ENCODE data around the gene KCTD19.

The KCTD19 gene

DNA sequence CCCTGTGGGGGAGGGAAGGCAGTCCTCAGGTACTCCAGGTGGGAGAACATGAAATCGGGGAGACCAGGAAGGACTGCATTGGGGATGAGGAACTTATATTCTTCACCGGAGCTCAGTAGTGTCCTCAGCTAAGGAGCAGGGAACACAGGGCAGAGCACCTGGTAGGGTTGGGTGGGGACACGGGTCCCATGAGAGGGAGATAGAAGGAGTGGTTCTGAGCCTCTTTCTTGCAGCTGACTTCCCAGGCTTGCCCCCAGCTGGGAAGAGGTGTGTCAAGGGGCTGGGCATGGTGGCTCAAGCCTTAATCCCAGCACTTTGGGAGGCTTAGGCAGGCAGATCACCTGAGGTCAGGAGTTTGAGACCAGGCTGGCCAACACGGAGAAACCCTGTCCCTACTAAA lies 81.4 kb downstream of the KCTD19 start:
- TF ChIP-seq, protein P1, sequence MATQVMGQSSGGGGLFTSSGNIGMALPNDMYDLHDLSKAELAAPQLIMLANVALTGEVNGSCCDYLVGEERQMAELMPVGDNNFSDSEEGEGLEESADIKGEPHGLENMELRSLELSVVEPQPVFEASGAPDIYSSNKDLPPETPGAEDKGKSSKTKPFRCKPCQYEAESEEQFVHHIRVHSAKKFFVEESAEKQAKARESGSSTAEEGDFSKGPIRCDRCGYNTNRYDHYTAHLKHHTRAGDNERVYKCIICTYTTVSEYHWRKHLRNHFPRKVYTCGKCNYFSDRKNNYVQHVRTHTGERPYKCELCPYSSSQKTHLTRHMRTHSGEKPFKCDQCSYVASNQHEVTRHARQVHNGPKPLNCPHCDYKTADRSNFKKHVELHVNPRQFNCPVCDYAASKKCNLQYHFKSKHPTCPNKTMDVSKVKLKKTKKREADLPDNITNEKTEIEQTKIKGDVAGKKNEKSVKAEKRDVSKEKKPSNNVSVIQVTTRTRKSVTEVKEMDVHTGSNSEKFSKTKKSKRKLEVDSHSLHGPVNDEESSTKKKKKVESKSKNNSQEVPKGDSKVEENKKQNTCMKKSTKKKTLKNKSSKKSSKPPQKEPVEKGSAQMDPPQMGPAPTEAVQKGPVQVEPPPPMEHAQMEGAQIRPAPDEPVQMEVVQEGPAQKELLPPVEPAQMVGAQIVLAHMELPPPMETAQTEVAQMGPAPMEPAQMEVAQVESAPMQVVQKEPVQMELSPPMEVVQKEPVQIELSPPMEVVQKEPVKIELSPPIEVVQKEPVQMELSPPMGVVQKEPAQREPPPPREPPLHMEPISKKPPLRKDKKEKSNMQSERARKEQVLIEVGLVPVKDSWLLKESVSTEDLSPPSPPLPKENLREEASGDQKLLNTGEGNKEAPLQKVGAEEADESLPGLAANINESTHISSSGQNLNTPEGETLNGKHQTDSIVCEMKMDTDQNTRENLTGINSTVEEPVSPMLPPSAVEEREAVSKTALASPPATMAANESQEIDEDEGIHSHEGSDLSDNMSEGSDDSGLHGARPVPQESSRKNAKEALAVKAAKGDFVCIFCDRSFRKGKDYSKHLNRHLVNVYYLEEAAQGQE (IDR thresholded peaks at IDR 0.05; ENCODE audit: insufficient read depth in 1 of 2, low read depth in 2 of 2, low read length in 2 of 2) = no peak
- no peak for TF ChIP-seq POLR2AphosphoS5 (IDR thresholded peaks at IDR 0.05; ENCODE audit: low read depth, low read length)
- no peak for TF ChIP-seq FOXP2 (optimal IDR thresholded peaks at IDR 0.05; ENCODE audit: borderline replicate concordance, extremely low read depth, extremely low read length, insufficient read depth)
- no peak for TF ChIP-seq SIN3A (IDR thresholded peaks at IDR 0.05; ENCODE audit: borderline replicate concordance, insufficient read depth, low read length)
- TF ChIP-seq TAF1 (IDR thresholded peaks at IDR 0.05; ENCODE audit: borderline replicate concordance, insufficient read depth, low read length) = no peak

DNA sequence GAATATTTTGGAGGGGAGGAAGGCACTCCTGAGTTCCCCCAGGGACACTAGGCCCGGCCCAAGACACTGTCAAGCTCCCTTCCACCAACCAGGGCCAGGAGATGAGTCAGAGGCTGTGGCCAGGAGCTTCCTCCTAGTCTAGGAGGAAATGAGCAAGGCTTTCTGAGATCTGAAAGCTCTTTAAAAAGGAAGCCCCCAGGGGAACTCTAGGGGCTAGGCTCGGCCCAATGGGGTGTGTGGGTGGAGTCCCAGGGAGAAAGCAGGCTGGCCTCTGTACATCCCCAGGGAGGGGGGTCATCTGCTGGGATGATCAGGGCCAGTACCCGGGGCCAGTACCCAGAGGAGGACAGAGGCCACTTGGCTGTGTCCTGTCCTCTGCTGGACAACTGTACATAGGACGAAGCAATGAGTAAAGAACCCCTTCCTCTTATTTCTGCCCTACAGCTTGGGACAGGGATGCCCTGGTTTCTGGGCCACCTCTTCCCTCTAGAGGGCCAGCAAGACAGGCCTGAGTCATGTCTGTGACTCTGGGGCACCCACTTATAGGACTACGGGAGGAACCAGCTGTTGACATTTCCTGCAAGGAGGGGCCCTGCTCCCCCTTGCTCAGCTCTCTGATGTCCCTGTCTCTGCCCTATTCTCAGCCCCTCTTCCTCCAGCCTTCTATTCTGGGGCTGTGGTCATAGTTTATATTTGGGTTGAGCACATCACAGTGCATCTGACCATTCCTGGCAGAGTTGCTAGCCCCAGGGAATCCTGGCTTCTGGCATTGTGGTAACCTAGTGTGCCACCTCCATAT lies 82.0 kb downstream of the KCTD19 start:
- TF ChIP-seq SIN3A (IDR thresholded peaks at IDR 0.05; ENCODE audit: borderline replicate concordance, insufficient read depth, low read length) (no peak), FOXP2 (optimal IDR thresholded peaks at IDR 0.05; ENCODE audit: borderline replicate concordance, extremely low read depth, extremely low read length, insufficient read depth) (no peak), TAF1 (IDR thresholded peaks at IDR 0.05; ENCODE audit: borderline replicate concordance, insufficient read depth, low read length) (no peak), POLR2AphosphoS5 (IDR thresholded peaks at IDR 0.05; ENCODE audit: low read depth, low read length) (no peak)
- TF ChIP-seq, protein P1 (IDR thresholded peaks at IDR 0.05; ENCODE audit: insufficient read depth in 1 of 2, low read depth in 2 of 2, low read length in 2 of 2) = no peak

DNA sequence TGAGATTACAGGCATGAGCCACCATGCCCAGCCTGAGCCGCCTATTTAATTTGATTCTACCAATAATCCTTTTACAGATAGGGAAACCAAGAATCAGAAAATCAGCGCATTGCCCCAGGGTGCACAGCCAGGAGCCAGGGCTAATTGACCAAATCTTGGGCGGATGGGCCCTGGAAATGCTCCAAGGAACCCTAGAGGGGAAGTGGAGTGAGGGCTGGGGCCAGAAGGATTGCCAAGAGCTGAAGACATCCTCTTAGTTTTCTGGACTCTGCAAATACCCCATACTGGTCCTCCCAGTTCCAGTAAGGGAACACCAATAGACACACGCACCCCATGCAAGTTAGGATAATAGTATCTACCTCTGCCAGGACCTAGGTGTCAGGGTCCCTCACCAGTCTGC lies 83.1 kb downstream of the KCTD19 start:
- TF ChIP-seq SIN3A (IDR thresholded peaks at IDR 0.05; ENCODE audit: borderline replicate concordance, insufficient read depth, low read length) = no peak
- TF ChIP-seq, protein P1 (IDR thresholded peaks at IDR 0.05; ENCODE audit: insufficient read depth in 1 of 2, low read depth in 2 of 2, low read length in 2 of 2) = no peak
- TF ChIP-seq TAF1 (IDR thresholded peaks at IDR 0.05; ENCODE audit: borderline replicate concordance, insufficient read depth, low read length) = no peak
- TF ChIP-seq POLR2AphosphoS5 (IDR thresholded peaks at IDR 0.05; ENCODE audit: low read depth, low read length) = no peak
- no peak for TF ChIP-seq FOXP2 (optimal IDR thresholded peaks at IDR 0.05; ENCODE audit: borderline replicate concordance, extremely low read depth, extremely low read length, insufficient read depth)

DNA sequence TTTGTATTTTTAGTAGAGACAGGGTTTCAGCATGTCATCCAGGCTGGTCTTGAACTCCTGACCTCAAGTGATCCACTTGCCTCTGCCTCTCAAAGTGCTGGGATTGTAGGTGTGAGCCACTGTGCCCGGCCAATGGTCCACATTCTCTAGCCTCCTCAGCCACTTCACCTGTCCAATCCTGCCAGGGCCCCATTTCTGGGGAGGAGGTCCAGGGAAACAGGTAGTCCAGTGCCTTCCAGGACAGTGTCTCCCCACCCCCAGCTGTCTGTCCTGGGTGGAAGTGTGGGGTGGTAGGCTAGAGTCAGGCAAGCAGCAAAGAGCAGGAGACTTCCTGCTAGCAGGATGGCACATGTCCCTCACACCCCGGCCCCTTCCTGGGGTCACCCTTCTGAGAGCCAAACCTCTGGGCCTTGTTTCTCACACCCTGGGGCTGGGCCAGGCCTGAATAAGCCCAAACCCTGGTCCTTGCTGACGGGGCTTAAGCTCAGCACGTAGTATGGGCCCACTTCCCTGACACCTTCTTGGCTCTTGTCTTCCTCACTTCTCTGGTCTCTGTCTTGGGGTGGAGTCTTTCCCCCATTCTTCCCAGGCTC lies 84.3 kb downstream of the KCTD19 start:
- TF ChIP-seq, protein P1 (IDR thresholded peaks at IDR 0.05; ENCODE audit: insufficient read depth in 1 of 2, low read depth in 2 of 2, low read length in 2 of 2) = no peak
- no peak for TF ChIP-seq TAF1 (IDR thresholded peaks at IDR 0.05; ENCODE audit: borderline replicate concordance, insufficient read depth, low read length)
- TF ChIP-seq SIN3A (IDR thresholded peaks at IDR 0.05; ENCODE audit: borderline replicate concordance, insufficient read depth, low read length) = no peak
- no peak for TF ChIP-seq POLR2AphosphoS5 (IDR thresholded peaks at IDR 0.05; ENCODE audit: low read depth, low read length)
- TF ChIP-seq FOXP2 (optimal IDR thresholded peaks at IDR 0.05; ENCODE audit: borderline replicate concordance, extremely low read depth, extremely low read length, insufficient read depth) = no peak
